Ascending aorta (tissue), 2 donors: Measurements from ENCODE around the gene FANCC. TPM values are rescaled to one million over a fixed set of nuclear protein-coding genes. Genes with fewer than 3 reads are reported as not detected.

Source experiments
- DNase-seq, 2 donors: peaks; one replicate each; pipeline ENCODE4 v3.0.0-alpha.2; 2019; ENCODE audit warnings: low spot score in 2 of 2
- H3K27ac ChIP-seq, 2 donors: fragments of 200-600 bp; sonication (generic); one replicate each; pipeline ENCODE4 v1.5.1; 2016 to 2017; ENCODE audit warnings: mild to moderate bottlenecking in 1 of 2
- H3K27me3 ChIP-seq: fragments of 200-600 bp; sonication (generic); one replicate; pipeline ENCODE4 v1.5.1; 2017
- H3K36me3 ChIP-seq, 2 donors: fragments of 200-600 bp; sonication (generic); one replicate each; pipeline ENCODE4 v1.5.1; 2016
- H3K4me1 ChIP-seq, 2 donors: fragments of 200-600 bp; sonication (generic); one replicate each; pipeline ENCODE4 v1.5.1; 2016 to 2017; ENCODE audit warnings: mild to moderate bottlenecking in 1 of 2
- H3K4me3 ChIP-seq, 2 donors: fragments of 200-600 bp; sonication (generic); one replicate each; pipeline ENCODE4 v1.5.1; 2016 to 2017; ENCODE audit warnings: mild to moderate bottlenecking in 1 of 2
- H3K9me3 ChIP-seq, 2 donors: fragments of 200-600 bp; sonication (generic); one replicate each; pipeline ENCODE4 v1.5.1; 2016
- intact Hi-C: fragments of 100-400 bp; cut with DNase I; formaldehyde crosslinking; loops from one replicate; pipeline ENCODE4 v1.15.1; 2023
- total RNA-seq: library from RNA; depleted of rRNA; stranded (reverse); fragments of >200 nt; gene quantifications from one replicate; pipeline ENCODE4 v1.1.0, GENCODE V29; 2016
- TF ChIP-seq, protein P1 (sequence below), 3 experiments: fragments of 200-600 bp in 2 of 3; fragments of 450-650 bp in 1 of 3; sonication (generic) in 2 of 3; IDR thresholded peaks; one replicate each; pipeline ENCODE4 v1.5.1; 2016 to 2019; ENCODE audit warnings: antibody characterized with exemption in 3 of 3, mild to moderate bottlenecking in 1 of 3, moderate library complexity in 1 of 3

FANCC gene
- total RNA-seq, 1 donor from 2014 or later = 0.64 TPM

DNA sequence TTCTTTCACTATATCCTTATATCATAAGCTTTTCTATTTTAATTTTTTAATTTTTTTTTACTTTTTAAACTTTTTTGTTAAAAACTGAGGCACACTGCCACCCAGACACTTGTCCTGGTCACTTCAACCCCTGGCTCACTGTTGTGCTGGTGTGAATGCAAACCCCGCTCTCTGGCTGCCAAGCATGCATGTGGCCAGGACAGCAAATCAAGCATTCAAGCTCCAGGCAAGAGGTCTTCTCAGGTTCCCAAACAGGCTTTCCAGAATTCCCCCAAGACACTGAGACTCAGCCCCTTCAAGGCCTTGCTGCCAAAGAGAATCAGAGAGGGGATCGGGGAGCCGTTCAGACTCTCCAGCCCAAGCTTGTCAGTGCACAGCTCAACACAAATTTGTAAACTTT is 139.9 kb downstream of the FANCC start:
- H3K27ac ChIP-seq = no peak overlapping the region
- H3K4me1 ChIP-seq = no peaks in the 10 kb centered on the region

DNA sequence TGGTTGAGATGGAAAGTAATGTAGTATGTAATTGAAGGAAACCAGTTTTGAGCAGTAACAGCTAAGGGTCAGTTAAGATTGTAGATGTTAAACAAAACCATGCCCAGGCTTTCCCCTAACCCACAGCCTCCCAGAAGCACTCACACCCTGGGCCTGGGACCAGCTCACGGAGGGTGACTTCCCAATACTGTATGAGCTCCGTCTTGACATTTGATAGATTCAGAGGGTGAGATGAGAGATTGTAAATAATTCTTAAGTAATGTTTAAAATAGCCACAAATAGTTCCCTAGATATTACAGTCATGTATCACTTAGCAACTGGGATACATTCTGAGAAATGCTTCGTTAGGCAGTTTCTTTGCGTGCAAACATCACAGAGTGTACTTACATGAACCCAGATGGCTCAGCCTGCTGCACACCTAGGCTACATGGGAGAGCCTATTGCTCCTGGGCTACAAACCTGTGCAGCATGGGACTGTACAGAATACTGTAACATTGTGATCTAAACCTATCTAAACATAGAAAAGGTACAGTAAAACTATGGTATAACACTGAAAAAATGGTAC is 140.7 kb downstream of the FANCC start:
- intact Hi-C loops = no loop called here
- H3K4me3 ChIP-seq = no peak overlapping the region
- no peaks in the 10 kb centered on the region for H3K27me3 ChIP-seq
- TF ChIP-seq, protein P1, sequence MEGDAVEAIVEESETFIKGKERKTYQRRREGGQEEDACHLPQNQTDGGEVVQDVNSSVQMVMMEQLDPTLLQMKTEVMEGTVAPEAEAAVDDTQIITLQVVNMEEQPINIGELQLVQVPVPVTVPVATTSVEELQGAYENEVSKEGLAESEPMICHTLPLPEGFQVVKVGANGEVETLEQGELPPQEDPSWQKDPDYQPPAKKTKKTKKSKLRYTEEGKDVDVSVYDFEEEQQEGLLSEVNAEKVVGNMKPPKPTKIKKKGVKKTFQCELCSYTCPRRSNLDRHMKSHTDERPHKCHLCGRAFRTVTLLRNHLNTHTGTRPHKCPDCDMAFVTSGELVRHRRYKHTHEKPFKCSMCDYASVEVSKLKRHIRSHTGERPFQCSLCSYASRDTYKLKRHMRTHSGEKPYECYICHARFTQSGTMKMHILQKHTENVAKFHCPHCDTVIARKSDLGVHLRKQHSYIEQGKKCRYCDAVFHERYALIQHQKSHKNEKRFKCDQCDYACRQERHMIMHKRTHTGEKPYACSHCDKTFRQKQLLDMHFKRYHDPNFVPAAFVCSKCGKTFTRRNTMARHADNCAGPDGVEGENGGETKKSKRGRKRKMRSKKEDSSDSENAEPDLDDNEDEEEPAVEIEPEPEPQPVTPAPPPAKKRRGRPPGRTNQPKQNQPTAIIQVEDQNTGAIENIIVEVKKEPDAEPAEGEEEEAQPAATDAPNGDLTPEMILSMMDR (IDR thresholded peaks at IDR 0.05) = no peak
- H3K4me1 ChIP-seq = no peaks in the 10 kb centered on the region
- no peak for DNase-seq
- no peak overlapping the region for H3K27ac ChIP-seq
- H3K36me3 ChIP-seq = no peaks in the 10 kb centered on the region
- no peaks in the 10 kb centered on the region for H3K9me3 ChIP-seq

More for the DNA sequence above, 139.9 kb downstream of the FANCC start:
- H3K9me3 ChIP-seq = no peaks in the 10 kb centered on the region
- no peak overlapping the region for H3K4me3 ChIP-seq
- H3K27me3 ChIP-seq = no peaks in the 10 kb centered on the region
- TF ChIP-seq, protein P1 (IDR thresholded peaks at IDR 0.05) = no peak
- intact Hi-C loops = no loop called here
- DNase-seq = no peak
- H3K36me3 ChIP-seq = no peaks in the 10 kb centered on the region

DNA sequence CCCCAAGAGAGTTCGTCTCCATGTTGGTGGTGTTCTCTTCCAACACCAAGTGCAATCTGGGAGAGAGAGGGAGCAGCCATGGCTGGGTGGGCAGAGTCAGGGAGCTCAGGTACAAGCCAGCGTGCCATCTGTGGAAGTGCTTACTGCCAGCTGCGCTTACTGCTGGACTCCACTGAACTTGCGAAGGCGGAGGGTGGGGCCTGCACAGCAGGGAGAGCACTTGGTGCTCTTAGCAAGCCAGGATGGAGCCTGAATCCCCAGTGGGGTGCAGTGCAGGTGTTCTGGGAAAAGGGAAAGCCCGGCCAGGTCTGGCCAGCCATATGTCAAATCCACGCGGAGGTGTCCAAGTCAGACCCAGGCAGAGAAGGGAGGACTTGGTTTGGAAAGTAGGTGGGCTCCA is 142.0 kb downstream of the FANCC start:
- intact Hi-C loops = no loop called here
- H3K9me3 ChIP-seq = no peaks in the 10 kb centered on the region
- H3K4me1 ChIP-seq = no peaks in the 10 kb centered on the region
- H3K27me3 ChIP-seq = no peaks in the 10 kb centered on the region
- no peak overlapping the region for H3K27ac ChIP-seq
- H3K4me3 ChIP-seq = no peak overlapping the region
- DNase-seq = no peak
- TF ChIP-seq, protein P1 (IDR thresholded peaks at IDR 0.05) = no peak
- no peaks in the 10 kb centered on the region for H3K36me3 ChIP-seq

DNA sequence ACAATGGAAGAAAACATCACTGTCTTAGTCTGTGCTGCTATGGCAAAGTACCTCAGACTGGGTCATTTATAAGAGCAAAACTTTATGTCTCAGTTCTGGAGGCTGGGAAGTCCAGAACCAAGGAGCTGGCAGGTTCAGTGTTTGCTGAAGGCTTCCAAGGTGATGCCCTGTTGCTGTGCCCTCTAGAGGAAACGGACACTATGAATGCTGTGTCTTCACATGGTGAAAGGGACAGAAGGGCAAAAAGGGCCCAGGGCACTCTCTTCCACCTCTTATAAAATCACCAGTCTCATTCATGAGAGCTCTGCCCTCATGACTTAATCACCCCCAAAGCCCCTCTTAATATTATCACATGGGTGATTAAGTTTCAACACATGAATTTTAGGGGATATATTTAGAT is 143.5 kb downstream of the FANCC start:
- no peak overlapping the region for H3K27ac ChIP-seq
- H3K9me3 ChIP-seq = no peaks in the 10 kb centered on the region
- no peak overlapping the region for H3K4me3 ChIP-seq
- H3K36me3 ChIP-seq = no peaks in the 10 kb centered on the region
- TF ChIP-seq, protein P1 (IDR thresholded peaks at IDR 0.05) = no peak
- H3K4me1 ChIP-seq = no peaks in the 10 kb centered on the region
- DNase-seq = no peak
- H3K27me3 ChIP-seq = no peaks in the 10 kb centered on the region
- intact Hi-C loops = no loop called here

DNA sequence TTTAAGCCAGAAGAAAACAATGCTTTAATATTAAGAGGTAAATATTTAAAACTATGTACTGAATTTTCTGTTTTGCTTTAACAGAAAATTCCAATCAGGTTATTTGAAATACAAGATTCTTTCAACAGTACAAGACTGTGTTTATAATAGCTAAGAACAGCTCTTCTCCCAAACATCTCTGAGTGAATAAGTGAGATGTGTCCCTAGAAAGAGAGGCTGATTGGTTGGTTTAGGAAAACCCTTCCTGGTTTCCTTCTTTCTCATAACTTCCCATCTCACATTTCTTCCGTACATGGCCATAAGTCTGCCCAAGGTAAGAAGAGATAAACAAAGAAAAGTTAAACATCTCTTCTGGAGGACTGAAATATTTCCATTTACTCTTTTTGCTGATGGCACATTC is 145.9 kb downstream of the FANCC start:
- intact Hi-C loops = no loop called here
- Histone ChIP-seq H3K4me3 (no peak overlapping the region), H3K9me3 (no peaks in the 10 kb centered on the region), H3K27ac (no peak overlapping the region), H3K36me3 (no peaks in the 10 kb centered on the region), H3K27me3 (no peaks in the 10 kb centered on the region), H3K4me1 (no peaks in the 10 kb centered on the region)
- no peak for DNase-seq
- TF ChIP-seq, protein P1 (IDR thresholded peaks at IDR 0.05) = no peak

DNA sequence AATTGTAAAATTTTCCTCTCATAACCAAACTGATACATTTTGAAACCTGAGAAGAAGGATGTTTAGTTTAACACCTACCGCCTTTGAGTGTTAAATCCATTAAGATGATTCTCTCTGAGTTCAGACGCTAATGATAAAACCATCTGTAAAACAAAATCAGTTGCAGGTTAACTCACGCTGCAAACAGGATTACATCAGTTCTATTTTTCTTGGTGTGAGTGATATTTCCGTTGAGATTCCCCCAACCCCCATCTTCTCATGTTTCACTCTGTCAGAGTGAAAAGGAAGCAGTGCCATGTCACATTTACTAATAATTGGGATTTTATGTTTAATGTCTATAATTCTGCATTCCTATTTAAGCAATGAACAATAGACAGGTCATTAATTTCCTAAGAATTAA is 146.5 kb downstream of the FANCC start:
- Histone ChIP-seq H3K27ac (no peak overlapping the region), H3K4me1 (no peaks in the 10 kb centered on the region), H3K4me3 (no peak overlapping the region), H3K36me3 (no peaks in the 10 kb centered on the region), H3K27me3 (no peaks in the 10 kb centered on the region), H3K9me3 (no peaks in the 10 kb centered on the region)
- intact Hi-C loops = no loop called here
- TF ChIP-seq, protein P1 (IDR thresholded peaks at IDR 0.05) = no peak
- DNase-seq = no peak
